ENCODE data around the gene SLC43A2. TPM values are rescaled to one million over a fixed set of nuclear protein-coding genes. Genes with fewer than 3 reads are reported as not detected.

Gene SLC43A2
- polyA plus RNA-seq, 2 of the 4 experiments (the other 2 are of a cell fraction), result 3.5 to 7.0 TPM

DNA sequence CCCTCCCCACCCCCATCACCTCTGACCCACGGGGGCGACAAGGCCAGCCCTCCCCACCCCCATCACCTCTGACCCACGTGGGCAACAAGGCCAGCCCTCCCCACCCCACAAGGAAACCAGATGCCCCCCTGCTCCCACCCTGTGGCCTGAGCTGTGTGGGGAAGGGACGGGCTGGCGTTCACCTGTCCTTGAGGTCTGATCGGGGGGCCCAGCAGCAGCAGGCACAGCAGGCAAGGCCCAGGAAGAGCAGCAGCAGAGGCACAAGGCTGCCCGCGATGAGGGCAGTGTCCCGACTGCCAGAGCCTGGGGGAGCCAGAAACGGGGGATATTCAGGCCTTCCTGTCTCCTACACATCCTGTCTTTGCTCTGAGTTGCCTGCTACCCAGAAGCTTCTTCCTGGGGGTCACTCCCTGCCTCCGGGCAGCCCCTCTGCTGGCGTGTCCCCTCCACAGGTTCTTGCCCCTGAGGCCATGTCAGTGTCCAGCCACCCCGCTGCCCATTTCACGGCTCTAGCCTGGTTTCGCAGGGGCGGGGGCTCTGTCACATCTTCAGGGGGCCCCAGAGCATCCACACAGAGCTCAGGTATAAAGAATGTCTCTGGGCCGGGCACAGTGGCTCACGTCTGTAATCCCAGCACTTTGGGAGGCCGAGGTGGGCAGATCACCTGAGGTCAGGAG, 10.1 kb upstream of the SLC43A2 start:
- 87% methylated on average over 16 of the region's 19 CpGs for WGBS (ENCODE audit: missing lambda C conversion rate)
- DNase-seq (ENCODE audit: low read depth in 1 of 2, low spot score in 1 of 2) (no peak), ATAC-seq (no peak), FAIRE-seq (no peak)
- no peak overlapping the region for H3K4me2 ChIP-seq
- TF ChIP-seq ATOH8 (CRISPR knock-in tag; IDR thresholded peaks at IDR 0.05; ENCODE audit: low read depth), result no peak
- no peak for TF ChIP-seq EHF (CRISPR knock-in tag; IDR thresholded peaks at IDR 0.05)
- no peak overlapping the region for H3K4me3 ChIP-seq
- peaks cover 12% of the 10 kb centered on the region for H3K4me1 ChIP-seq
- no peaks in the 10 kb centered on the region for H3K9me3 ChIP-seq
- POLR2A ChIA-PET, result interaction anchor here (0.7 kb wide), 1 partner anchor 29 kb away, joined by 3 read pairs; no protein-coding TSS in a partner anchor
- CTCF ChIA-PET, result interaction anchor here (0.5 to 14.7 kb wide), 7 partner anchors 8 to 388 kb away, joined by 3 to 497 read pairs (median 5); partner anchors contain the start of genes PITPNA, RILP and SLC43A2
- H3K27ac ChIP-seq, result no peak overlapping the region

DNA sequence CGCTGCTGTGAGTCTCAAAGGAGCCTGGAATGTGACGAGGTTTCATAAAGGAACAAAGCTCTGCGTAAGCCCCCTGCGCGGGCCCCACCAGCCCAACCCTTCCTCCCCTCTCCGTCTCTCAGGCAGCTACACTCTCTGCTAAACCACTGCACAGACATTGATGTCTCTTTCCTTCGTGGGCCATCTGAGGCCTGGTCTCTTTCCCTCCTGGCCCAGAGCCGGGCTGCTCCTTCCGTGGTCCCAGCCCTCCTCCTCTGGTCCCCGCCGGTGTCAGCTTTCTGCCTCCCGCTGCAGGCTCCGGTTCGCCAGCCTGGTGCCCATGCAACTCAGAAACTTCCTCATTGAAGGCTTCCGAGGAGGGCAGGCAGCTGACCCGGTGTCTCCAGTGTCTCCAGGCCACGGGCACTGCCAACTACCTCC, 9.5 kb upstream of the SLC43A2 start:
- ChIA-PET POLR2A (no interaction called here), CTCF (interaction anchor here (1.5 to 14.7 kb wide), 4 partner anchors 8 to 380 kb away, joined by 4 to 497 read pairs (median 64); partner anchors contain the start of genes PITPNA, RILP and SLC43A2)
- Histone ChIP-seq H3K4me3 (no peak overlapping the region), H3K4me2 (no peak overlapping the region), H3K27ac (no peak overlapping the region), H3K4me1 (peaks cover 9% of the 10 kb centered on the region; the same call in 2 of the 3 replicates), H3K9me3 (no peaks in the 10 kb centered on the region)
- FAIRE-seq, result no peak
- ATAC-seq, result no peak
- TF ChIP-seq RNF2 (IDR thresholded peaks at IDR 0.05; ENCODE audit: borderline replicate concordance, low read depth) (no peak), EHMT2 (IDR thresholded peaks at IDR 0.05; ENCODE audit: low read depth) (no peak), REST (IDR thresholded peaks at IDR 0.05) (no peak), HOXA7 (CRISPR knock-in tag; IDR thresholded peaks at IDR 0.05) (no peak), MAFK (IDR thresholded peaks at IDR 0.05; ENCODE audit: partially characterized antibody) (no peak), MYC (IDR thresholded peaks at IDR 0.05; ENCODE audit: borderline replicate concordance, low read length) (no peak)
- no peak for DNase-seq (ENCODE audit: low read depth in 1 of 2, low spot score in 1 of 2)
- 88% methylated on average over 17 of the region's 17 CpGs for WGBS (ENCODE audit: missing lambda C conversion rate)

GRCh38 chr17:1636732-1637285, 8.2 kb upstream of the SLC43A2 start:
- no peak for TF ChIP-seq NFE2L2 (conservative IDR thresholded peaks at IDR 0.05; ENCODE audit: low read length)
- no peak for TF ChIP-seq ZSCAN20 (CRISPR knock-in tag; IDR thresholded peaks at IDR 0.05)
- TF ChIP-seq ZFP36 (IDR thresholded peaks at IDR 0.05; ENCODE audit: borderline replicate concordance, partially characterized antibody), result no peak
- TF ChIP-seq TP53 (CRISPR knock-in tag; IDR thresholded peaks at IDR 0.05), result no peak
- no peak for TF ChIP-seq PBX3 (IDR thresholded peaks at IDR 0.05)
- no peak for TF ChIP-seq BHLHE40 (IDR thresholded peaks at IDR 0.05; ENCODE audit: low read depth, low read length)
- TF ChIP-seq ESRRA (IDR thresholded peaks at IDR 0.05; ENCODE audit: borderline replicate concordance, low read length), result no peak
- H3K4me3 ChIP-seq, result no peak overlapping the region
- no peak overlapping the region for H3K27ac ChIP-seq
- WGBS (ENCODE audit: missing lambda C conversion rate), result 70% methylated on average over 15 of the region's 15 CpGs
- no peaks in the 10 kb centered on the region for H3K9me3 ChIP-seq
- ATAC-seq (no peak), FAIRE-seq (no peak), DNase-seq (ENCODE audit: low read depth in 1 of 2, low spot score in 1 of 2) (no peak)
- ChIA-PET CTCF (interaction anchor here (0.5 to 14.7 kb wide), 5 partner anchors 7 to 258 kb away, joined by 4 to 497 read pairs (median 29); partner anchors contain the start of genes PITPNA, RILP and SLC43A2), POLR2A (no interaction called here)
- H3K4me2 ChIP-seq, result no peak overlapping the region
- peaks cover 9% of the 10 kb centered on the region; the same call in 2 of the 3 replicates for H3K4me1 ChIP-seq
